Erythroblast (primary cell): ENCODE data around the gene ZNF618.
"Not testable (repeated sequence)": the region's sequence is repeated elsewhere in the genome, so short reads cannot be mapped to it uniquely, and the experiment has no call there.

Experiments used
- GATA1 ChIP-seq: IDR thresholded peaks from 2 replicates; pipeline ENCODE4 v1.6.1; 2011; ENCODE audit warnings: low read depth, mild to moderate bottlenecking, control low read depth, low read length, moderate library complexity
- POLR2A ChIP-seq: IDR thresholded peaks from 2 replicates; pipeline ENCODE4 v1.6.1; 2011; ENCODE audit warnings: mild to moderate bottlenecking, low read length

DNA sequence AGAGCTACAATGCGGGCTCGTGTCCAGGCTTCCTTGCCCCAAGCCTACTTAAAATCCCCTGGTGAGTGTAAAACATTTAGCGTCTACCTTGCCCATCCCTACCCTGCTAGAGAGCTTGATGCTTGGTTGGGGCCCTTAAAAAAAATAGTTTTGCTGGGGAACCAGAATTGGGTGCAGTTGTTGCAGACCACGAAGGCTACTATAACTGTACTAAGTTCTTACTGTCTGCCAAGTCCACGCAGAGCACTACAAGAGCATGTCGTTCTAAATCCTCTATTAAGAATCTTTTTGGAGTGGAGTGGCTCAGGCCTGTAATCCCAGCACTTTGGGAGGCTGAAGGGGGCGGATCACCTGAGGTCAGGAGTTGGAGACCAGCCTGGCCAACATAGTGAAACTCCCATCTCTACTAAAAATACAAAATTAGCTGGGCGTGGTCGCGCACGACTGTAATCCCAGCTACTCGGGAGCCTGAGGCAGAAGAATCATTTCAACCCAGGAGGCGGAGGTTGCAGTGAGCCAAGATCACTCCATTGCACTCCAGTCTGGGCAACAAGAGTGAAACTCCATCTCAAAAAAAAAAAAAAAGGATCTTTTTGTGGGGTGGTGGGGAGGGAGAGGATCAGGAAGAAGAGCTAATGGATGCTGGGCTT lies 206.8 kb downstream of the ZNF618 start:
- not testable (repeated sequence) for TF ChIP-seq POLR2A, GATA1
